IPS-18a (cell line): ENCODE results near the gene B4GALNT1.

Source experiments
- H3K27ac ChIP-seq: one replicate; pipeline ENCODE4 v1.5.1; 2013; ENCODE audit warnings: low read length
- H3K27me3 ChIP-seq: one replicate; pipeline ENCODE4 v1.6.1; 2013; ENCODE audit warnings: mild to moderate bottlenecking, low read length; ENCODE audit not compliant: control insufficient read depth, insufficient read depth
- H3K36me3 ChIP-seq: one replicate; pipeline ENCODE4 v1.6.1; 2013; ENCODE audit warnings: low read depth, low read length; ENCODE audit not compliant: control insufficient read depth
- H3K4me1 ChIP-seq: one replicate; pipeline ENCODE4 v1.6.1; 2013; ENCODE audit warnings: low read depth, low read length; ENCODE audit not compliant: control insufficient read depth
- H3K4me3 ChIP-seq: one replicate; pipeline ENCODE4 v1.5.1; 2013; ENCODE audit warnings: low read length
- H3K9ac ChIP-seq: one replicate; pipeline ENCODE4 v1.6.1; 2013; ENCODE audit warnings: mild to moderate bottlenecking, low read length, moderate library complexity
- H3K9me3 ChIP-seq: one replicate; pipeline ENCODE4 v1.6.1; 2013; ENCODE audit warnings: low read depth, low read length; ENCODE audit not compliant: control insufficient read depth

Gene B4GALNT1

DNA sequence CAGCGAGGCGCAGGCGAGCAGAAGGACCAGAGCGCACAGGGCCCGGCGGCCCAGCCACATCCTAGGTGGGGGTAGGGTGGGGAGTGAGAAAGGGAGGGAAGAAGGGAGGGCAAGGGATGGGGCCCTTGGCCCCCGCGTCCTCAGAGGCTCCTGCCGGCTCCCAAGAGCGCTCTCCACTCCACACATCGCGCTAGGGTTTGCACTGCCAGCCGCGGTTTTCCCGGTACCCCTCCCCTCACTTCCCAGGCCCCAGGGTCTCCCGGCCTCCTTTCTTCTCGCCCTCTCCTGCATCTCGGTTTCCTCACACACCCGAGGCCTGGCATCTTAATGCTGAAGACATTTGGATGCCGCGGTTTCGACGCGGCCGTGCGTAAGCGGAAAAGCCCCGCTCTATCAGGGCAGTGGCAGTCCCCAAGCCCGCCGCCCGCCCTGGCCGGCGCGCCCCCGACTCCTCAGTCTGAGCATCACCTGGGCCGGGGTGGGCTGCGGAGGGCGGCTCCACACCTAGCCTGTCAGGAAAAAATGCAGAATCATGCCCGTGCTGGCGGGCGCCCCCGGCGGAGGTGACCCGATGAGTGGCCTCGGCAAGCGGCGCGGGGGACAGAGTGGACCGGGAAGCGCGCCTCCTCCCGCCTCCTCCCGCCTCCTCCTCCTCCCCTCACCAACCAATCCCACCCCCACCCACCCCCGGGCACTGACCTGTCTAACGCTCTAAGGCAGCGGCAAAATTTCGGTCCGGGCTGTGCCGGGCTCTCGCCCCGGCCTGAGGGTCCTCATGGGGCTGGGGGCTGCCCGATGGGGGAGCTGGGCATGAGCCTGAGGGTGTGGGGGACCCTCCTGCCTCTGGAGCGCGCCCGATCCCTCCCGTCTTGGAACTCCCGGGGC is 686 bp downstream of the B4GALNT1 start:
- no peak overlapping the region for H3K9ac ChIP-seq
- peaks cover 15% of the 10 kb centered on the region for H3K4me1 ChIP-seq
- peak overlapping the region; percentile 52 for H3K4me3 ChIP-seq
- no peaks in the 10 kb centered on the region for H3K36me3 ChIP-seq
- H3K27ac ChIP-seq, result no peak overlapping the region
- H3K27me3 ChIP-seq, result peaks cover 79% of the 10 kb centered on the region
- H3K9me3 ChIP-seq, result no peaks in the 10 kb centered on the region

DNA sequence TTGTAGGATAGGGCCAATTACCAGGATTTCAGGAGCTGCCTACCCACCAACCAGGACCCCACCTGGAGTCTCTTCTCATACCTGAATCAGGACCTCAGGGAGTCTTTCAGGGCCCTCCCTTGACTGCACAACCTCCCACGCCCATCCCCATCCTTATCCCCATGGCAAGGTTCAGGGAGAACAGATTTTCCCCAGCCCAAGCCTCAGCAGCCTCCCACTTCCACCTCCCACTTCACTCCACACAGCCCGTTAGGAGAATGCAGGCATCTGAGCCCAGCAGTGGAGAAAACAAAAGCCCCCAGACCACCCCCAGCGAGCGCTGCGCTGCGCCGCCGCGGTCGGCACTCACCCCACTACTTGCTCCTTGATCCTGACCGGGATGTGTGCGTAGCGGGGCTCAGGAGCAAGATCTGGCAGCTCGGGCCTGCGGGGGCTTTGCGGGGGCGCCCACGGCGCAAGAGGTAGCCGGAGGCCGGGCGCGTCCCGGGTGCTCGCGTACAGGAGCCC is 1.4 kb downstream of the B4GALNT1 start:
- Histone ChIP-seq H3K9me3 (no peaks in the 10 kb centered on the region), H3K4me3 (peak overlapping the region; percentile 52), H3K27ac (no peak overlapping the region), H3K36me3 (no peaks in the 10 kb centered on the region), H3K27me3 (peaks cover 86% of the 10 kb centered on the region), H3K9ac (no peak overlapping the region), H3K4me1 (peaks cover 18% of the 10 kb centered on the region)

DNA sequence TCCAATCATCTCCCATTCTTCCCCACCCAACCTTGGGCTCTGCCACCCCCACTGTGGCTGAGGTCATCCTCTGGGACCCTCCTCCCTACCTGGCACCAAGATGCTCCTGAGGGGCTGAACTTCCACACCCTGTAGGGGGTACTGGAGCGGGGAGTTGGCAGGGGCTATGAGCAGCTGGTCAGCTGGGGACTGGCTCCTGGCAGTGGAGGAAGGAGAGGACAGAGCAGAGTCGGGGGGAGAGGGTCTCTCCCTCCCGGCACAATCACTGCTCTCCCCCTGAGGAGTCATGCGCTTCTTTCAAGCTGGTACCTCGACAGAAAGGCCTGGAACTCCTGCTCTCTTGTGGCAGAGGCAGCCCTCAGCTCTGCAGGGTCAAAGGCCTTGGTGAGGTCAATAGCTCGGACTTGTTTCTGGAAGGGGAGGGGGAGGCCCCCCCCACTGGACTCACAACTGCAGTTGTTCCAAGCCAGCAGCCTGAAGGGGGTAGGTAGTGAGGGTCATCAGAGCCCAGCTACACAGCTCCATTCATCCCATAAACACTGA is 2.0 kb downstream of the B4GALNT1 start:
- Histone ChIP-seq H3K9ac (no peak overlapping the region), H3K27ac (no peak overlapping the region), H3K4me3 (peak overlapping the region; percentile 52), H3K27me3 (peaks cover 91% of the 10 kb centered on the region), H3K9me3 (no peaks in the 10 kb centered on the region), H3K36me3 (no peaks in the 10 kb centered on the region), H3K4me1 (peaks cover 18% of the 10 kb centered on the region)

DNA sequence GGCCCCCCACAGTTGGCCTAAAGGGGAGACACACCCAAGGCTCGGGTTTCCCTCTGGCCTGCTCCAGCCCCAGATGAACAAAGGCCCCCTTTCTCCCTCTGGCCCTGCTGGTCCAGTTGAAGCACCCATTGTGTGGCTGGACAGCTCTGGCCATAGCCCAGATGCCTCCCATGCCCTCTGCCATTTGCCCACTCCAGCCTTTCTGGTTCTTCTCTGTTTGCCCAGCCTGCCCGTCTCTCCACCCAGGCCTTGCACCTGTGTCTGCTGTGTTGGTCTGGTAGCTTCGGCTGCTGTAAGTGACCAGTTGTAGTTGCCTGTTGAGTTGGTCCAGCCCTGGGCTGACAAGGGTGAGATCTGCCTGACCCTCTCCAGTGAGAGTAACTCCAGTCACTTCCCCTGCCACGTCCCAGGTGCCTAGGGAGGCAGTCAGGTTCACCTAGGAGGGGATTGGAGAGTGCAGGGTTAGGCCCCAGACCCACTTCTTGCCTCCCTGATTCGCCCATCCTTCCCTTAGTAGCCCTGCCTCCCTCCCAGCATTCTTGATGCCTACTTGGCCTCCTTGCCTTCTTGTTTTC is 3.0 kb downstream of the B4GALNT1 start:
- Histone ChIP-seq H3K9ac (no peak overlapping the region), H3K36me3 (no peaks in the 10 kb centered on the region), H3K27me3 (peaks cover 93% of the 10 kb centered on the region), H3K27ac (no peak overlapping the region), H3K4me1 (peaks cover 18% of the 10 kb centered on the region), H3K9me3 (no peaks in the 10 kb centered on the region), H3K4me3 (no peak overlapping the region)

DNA sequence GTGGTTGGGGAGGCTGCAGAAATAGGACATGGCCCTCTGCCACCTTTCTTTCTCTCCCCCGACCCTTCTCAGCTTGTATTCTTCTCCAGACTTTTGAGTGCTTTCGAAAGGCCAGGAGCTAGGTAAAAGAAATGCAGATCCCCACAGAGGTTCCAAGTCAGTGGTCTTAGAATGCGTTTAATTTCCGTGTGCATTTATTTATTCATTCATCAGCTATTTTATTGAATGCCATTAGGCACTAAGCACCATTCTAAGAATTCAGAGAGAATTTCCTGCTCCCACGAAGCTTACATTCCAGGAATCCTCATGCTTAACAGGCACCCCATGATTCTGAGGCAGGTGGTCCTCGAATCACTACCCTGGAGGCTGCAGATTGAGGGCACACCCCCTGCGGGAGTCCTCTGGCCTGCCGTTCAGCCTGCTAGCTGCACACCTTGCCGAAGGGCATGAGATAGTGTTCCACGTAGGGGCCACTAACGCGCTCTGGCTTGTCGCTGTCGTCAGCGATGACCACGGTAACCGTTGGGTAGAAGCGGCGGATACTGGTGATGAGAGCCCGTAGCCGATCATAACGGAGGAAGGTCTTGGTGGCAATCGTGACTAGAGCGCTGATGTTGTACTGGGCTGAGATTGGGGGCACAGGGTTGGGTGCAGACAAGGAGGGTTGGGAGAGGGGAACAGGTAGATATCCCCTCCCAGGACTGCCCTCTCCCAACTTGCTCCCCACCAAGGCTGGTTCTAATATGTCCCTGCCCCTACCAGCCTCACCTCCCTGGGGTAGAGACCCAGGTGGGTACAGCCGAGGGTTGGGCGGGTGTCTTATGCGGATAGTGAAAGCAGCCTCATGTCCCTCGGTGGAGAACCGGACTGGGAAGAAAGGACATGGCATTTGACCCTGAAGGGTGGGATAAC is 4.5 kb downstream of the B4GALNT1 start:
- H3K4me3 ChIP-seq, result no peak overlapping the region
- H3K4me1 ChIP-seq, result peaks cover 18% of the 10 kb centered on the region
- no peaks in the 10 kb centered on the region for H3K36me3 ChIP-seq
- H3K9me3 ChIP-seq, result no peaks in the 10 kb centered on the region
- H3K9ac ChIP-seq, result no peak overlapping the region
- peaks cover 99% of the 10 kb centered on the region for H3K27me3 ChIP-seq
- no peak overlapping the region for H3K27ac ChIP-seq

DNA sequence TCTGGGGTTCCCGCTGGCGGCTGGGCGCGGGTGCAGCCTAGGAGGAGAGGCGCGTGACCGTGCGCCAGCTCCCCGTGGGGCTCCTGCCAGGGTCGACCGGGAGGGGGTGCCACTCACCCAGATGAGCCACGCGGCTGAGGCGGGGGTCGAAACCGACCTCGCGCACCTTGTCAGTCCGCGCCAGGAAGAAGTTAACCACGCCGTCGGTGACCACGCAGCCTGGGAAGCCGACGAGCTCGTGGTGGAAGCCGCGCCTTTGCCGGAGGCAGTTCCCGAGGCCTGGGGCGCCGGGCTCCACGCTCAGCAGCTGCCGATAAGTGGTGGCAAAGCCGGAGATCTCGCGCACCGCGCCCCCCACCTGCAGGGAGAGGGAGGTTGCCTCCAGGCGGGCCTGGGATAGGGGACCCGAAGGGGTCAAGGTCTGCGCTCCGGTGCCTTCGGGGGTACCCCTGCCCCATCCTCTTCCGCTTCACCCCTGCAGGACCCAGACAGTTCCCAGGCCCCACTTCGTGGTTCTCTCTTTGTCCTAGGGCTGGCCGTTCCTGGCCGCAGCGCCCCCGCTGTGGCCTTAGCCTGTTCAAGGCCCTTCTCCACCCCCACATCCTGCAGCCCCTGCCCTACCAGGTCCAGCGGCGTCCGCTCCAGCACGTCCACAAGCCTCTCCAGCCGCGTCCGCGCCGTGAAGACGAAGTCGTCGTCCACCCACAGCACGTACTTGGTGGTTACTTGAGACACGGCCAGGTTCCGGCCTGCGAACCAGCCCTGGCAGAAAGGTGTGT is 5.3 kb downstream of the B4GALNT1 start:
- no peaks in the 10 kb centered on the region for H3K36me3 ChIP-seq
- H3K27ac ChIP-seq, result no peak overlapping the region
- no peaks in the 10 kb centered on the region for H3K9me3 ChIP-seq
- no peak overlapping the region for H3K9ac ChIP-seq
- H3K27me3 ChIP-seq, result peaks cover 100% of the 10 kb centered on the region
- peak overlapping the region; percentile 40 for H3K4me3 ChIP-seq
- peaks cover 18% of the 10 kb centered on the region for H3K4me1 ChIP-seq

DNA sequence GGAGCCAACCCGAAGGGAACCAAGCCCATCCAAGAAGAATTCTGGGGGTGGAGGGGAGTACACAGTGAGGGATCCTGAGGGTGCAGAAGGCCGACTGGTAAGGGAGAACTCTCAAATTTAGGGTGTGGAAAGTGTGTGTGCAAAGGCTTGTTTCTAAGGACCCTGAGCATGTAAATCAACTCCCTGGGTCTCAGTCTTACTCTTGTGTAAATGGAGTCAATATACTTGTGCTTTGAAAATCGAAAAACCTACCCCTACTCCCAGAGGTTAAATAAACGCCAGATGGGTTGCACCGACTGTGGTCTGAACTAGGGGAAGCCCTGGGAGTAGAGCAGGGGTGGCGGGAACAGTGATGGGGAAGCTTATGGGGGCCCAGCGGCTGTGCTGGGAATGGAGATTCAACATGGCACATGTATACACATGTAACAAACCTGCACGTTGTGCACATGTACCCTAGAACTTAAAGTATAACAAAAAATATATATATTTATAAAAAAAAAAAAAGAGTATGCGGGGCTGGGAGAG is 6.0 kb downstream of the B4GALNT1 start:
- Histone ChIP-seq H3K27me3 (peaks cover 100% of the 10 kb centered on the region), H3K9me3 (no peaks in the 10 kb centered on the region), H3K9ac (no peak overlapping the region), H3K4me1 (peaks cover 18% of the 10 kb centered on the region), H3K4me3 (no peak overlapping the region), H3K36me3 (no peaks in the 10 kb centered on the region), H3K27ac (no peak overlapping the region)

DNA sequence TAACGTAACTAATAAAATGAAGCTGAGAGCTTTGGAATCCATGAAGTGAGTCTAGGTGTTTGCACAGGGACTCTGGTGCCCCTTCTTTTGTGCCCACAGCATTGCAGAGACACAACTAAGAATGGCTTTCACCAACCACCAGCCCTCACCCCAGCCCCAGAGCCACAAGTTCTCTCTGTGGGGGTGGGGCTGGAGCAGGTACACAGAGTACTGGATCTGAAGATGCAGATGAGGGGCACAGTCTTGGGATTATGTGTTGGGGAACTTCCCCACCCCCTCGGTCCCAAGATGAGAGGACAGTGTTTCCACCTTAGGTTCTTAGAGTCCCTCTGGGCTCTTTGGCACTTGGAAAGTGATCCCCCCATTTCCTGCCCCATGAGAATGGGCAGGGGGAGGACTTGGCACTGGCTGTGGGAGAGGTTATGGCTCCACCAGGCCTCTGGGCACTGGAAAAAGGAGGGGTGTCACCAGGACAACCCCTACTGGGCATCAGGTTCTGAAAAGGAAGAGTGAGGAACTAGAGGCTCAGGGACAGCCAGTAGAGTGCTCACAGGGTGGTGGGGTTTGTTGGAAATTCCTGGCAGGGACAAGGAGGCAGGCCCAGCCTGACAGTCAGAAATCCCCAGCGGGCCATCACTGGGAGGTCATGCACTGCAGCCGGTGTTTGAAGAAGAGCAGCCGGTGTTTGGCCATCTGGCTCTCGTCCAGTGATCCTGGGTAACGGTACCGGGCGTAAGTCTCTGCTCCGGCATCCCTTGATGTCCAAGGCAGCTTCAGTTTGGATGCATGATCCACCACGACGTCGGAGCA is 6.7 kb downstream of the B4GALNT1 start:
- H3K9ac ChIP-seq, result no peak overlapping the region
- no peak overlapping the region for H3K27ac ChIP-seq
- peaks cover 100% of the 10 kb centered on the region for H3K27me3 ChIP-seq
- H3K4me1 ChIP-seq, result peaks cover 16% of the 10 kb centered on the region
- no peaks in the 10 kb centered on the region for H3K36me3 ChIP-seq
- H3K9me3 ChIP-seq, result no peaks in the 10 kb centered on the region
- no peak overlapping the region for H3K4me3 ChIP-seq

DNA sequence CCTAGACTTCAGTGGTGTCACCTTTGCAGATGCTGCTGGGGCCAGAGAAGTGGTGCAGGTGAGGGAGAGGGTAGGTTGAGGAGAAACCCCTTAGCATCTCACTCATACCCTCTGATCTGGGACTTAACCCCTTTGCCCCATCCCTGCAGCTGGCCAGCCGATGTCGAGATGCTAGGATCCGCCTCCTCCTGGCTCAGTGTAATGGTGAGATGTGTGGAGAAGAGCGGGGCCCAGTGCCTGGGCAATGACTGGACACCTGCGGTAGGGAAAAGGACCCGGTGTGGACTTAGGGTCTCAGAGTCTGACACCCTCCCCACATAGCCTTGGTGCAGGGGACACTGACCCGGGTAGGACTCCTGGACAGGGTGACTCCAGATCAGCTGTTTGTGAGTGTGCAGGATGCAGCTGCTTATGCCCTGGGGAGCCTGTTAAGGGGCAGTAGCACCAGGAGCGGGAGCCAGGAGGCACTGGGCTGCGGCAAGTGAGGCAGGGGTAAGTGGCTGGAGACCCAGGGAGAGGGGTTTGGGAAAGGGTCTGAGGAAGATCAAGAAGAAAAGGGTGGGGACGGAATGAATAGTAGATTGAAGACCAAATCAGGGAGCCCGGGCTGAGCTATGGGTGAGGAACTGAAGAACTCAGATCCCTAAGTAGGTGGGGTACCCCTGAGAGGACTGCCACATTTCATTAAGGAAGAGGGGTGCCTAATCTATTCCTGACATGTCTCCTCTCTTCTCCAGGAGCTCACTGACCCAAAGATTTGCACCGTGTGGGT is 7.6 kb downstream of the B4GALNT1 start:
- Histone ChIP-seq H3K36me3 (no peaks in the 10 kb centered on the region), H3K9me3 (no peaks in the 10 kb centered on the region), H3K4me1 (peaks cover 15% of the 10 kb centered on the region), H3K27me3 (peaks cover 100% of the 10 kb centered on the region), H3K27ac (no peak overlapping the region), H3K4me3 (no peak overlapping the region), H3K9ac (no peak overlapping the region)
